Right ventricle myocardium inferior (tissue), 1 donor: ENCODE results near the gene HPN. TPM values are rescaled to one million over a fixed set of nuclear protein-coding genes. Genes with fewer than 3 reads are reported as not detected.

Source experiments
- ATAC-seq: fragments of 200-7000 bp; cut with Tn5 transposase; one replicate; pipeline ENCODE4 v1.9.1; 2020; ENCODE audit warnings: mild to moderate bottlenecking, moderate library complexity
- DNase-seq: peaks from one replicate; pipeline ENCODE4 v3.0.0; 2021; ENCODE audit errors: missing footprints
- intact Hi-C: fragments of 100-400 bp; cut with DNase I; formaldehyde crosslinking; loops from one replicate; pipeline ENCODE4 v1.11.0; 2022
- total RNA-seq: library from RNA; stranded (reverse); fragmentation: NEBNext Ultra II Directional; extraction: Animal tissue kit (Norgen Biotek cat#: 25700); gene quantifications from one replicate; pipeline ENCODE4 v1.2.1, GENCODE V29; 2021
- donor health status: DM: no; HTN: yes; CAD: no; lungs with severe emphysema.

The HPN gene
- total RNA-seq, 1 donor from 2014 or later, result 5.5 TPM

GRCh38 chr19:35051796-35052195 is 10.3 kb downstream of the HPN start:
- no peak for DNase-seq
- intact Hi-C loops, result no loop called here
- no peak for ATAC-seq

- ATAC-seq, result no peak
Observed at GRCh38 chr19:35052599-35053190, 11.2 kb downstream of the HPN start.

GRCh38 chr19:35053667-35054293 is 12.3 kb downstream of the HPN start:
- ATAC-seq (no peak), DNase-seq (no peak)
- intact Hi-C loops, result no loop called here

More at GRCh38 chr19:35052599-35053190, 11.2 kb downstream of the HPN start:
- intact Hi-C loops, result no loop called here
- DNase-seq, result no peak

GRCh38 chr19:35054626-35055025 is 13.1 kb downstream of the HPN start:
- no peak for DNase-seq
- intact Hi-C loops, result no loop called here
- no peak for ATAC-seq

GRCh38 chr19:35055715-35056179 is 14.2 kb downstream of the HPN start:
- intact Hi-C loops, result no loop called here
- no peak for DNase-seq
- ATAC-seq, result no peak

GRCh38 chr19:35056513-35057063 is 15.1 kb downstream of the HPN start:
- ATAC-seq, result no peak
- intact Hi-C loops, result no loop called here

GRCh38 chr19:35058370-35058769 is 16.8 kb downstream of the HPN start:
- intact Hi-C loops, result no loop called here
- ATAC-seq, result no peak
- no peak for DNase-seq

More at GRCh38 chr19:35056513-35057063, 15.1 kb downstream of the HPN start:
- DNase-seq, result no peak

GRCh38 chr19:35059006-35059798 is 17.7 kb downstream of the HPN start:
- intact Hi-C loops, result no loop called here
- no peak for DNase-seq
- no peak for ATAC-seq

- intact Hi-C loops, result no loop called here
- DNase-seq, result no peak
- no peak for ATAC-seq
Observed at GRCh38 chr19:35059799-35060091, 18.2 kb downstream of the HPN start.

GRCh38 chr19:35060160-35060855 is 18.8 kb downstream of the HPN start:
- DNase-seq (no peak), ATAC-seq (no peak)
- intact Hi-C loops, result no loop called here

GRCh38 chr19:35061583-35062373 is 20.3 kb downstream of the HPN start:
- intact Hi-C loops, result no loop called here
- no peak for ATAC-seq
- DNase-seq, result no peak

- intact Hi-C loops, result no loop called here
Observed at GRCh38 chr19:35062942-35063341, 21.4 kb downstream of the HPN start.

GRCh38 chr19:35063940-35064818 is 22.7 kb downstream of the HPN start:
- intact Hi-C loops, result no loop called here
- ATAC-seq (no peak), DNase-seq (no peak)

More at GRCh38 chr19:35062942-35063341, 21.4 kb downstream of the HPN start:
- DNase-seq (no peak), ATAC-seq (no peak)

GRCh38 chr19:35065574-35065973 is 24.1 kb downstream of the HPN start:
- ATAC-seq, result no peak
- no peak for DNase-seq
- intact Hi-C loops, result loop anchor here (5.0 kb wide), 1 partner anchor 202 kb away; the partner anchor contains the start of gene USF2

GRCh38 chr19:35066121-35066520 is 24.6 kb downstream of the HPN start:
- DNase-seq (no peak), ATAC-seq (no peak)
- intact Hi-C loops, result loop anchor here (2.0 to 5.0 kb wide), 2 partner anchors 69 to 201 kb away; partner anchors contain the start of genes LGI4 and USF2

GRCh38 chr19:35066691-35067563 is 25.4 kb downstream of the HPN start:
- ATAC-seq (peak; percentile 83), DNase-seq (peak; percentile 92)
- intact Hi-C loops, result loop anchor here (2.0 to 5.0 kb wide), 2 partner anchors 68 to 200 kb away; partner anchors contain the start of genes LGI4 and USF2
